Panc1 (cell line): ENCODE measurements around the gene STC2. TPM values are rescaled to one million over a fixed set of nuclear protein-coding genes. Genes with fewer than 3 reads are reported as not detected.

Source experiments
- ATAC-seq: fragments of 200-7000 bp; cut with Tn5 transposase; 2 replicates; pipeline ENCODE4 v1.9.1; 2020; ENCODE audit warnings: mild to moderate bottlenecking, moderate library complexity
- BruUV-seq: library from RNA; stranded (reverse); fragments of 400-500 nt; replicated peaks from 2 replicates; lab custom pipeline; 2021; lab: Mats Ljungman, UMichigan
- CTCF ChIA-PET: fragments of 300-600 bp; sonication (Branson Sonifier 250); formaldehyde crosslinking; loops from one replicate; lab custom pipeline; 2022; ENCODE audit warnings: antibody characterized with exemption; lab: Charles Lee
- POLR2A ChIA-PET: fragments of 300-600 bp; sonication (Branson Sonifier 250); formaldehyde crosslinking; loops from one replicate; lab custom pipeline; 2022; ENCODE audit warnings: antibody characterized with exemption; lab: Charles Lee
- DNase-seq: peaks from one replicate; pipeline ENCODE4 v3.0.0-alpha.2; 2010; ENCODE audit warnings: low read depth, low spot score
- H3K27ac ChIP-seq: 2 replicates; pipeline ENCODE4 v1.5.1; 2011; ENCODE audit warnings: mild to moderate bottlenecking, low read length, inconsistent platforms
- H3K27me3 ChIP-seq: fragments of 200-500 bp; sonication (Bioruptor generic); 2 replicates; pipeline ENCODE4 v1.6.0; 2014; ENCODE audit warnings: low read length, inconsistent platforms; ENCODE audit not compliant: control insufficient read depth, insufficient read depth
- H3K36me3 ChIP-seq: fragments of 200-500 bp; sonication (Bioruptor generic); 2 replicates; pipeline ENCODE4 v1.5.1; 2014; ENCODE audit warnings: inconsistent platforms, mild to moderate bottlenecking, low read length, moderate library complexity; ENCODE audit not compliant: control insufficient read depth, insufficient read depth
- H3K4me1 ChIP-seq: 2 replicates; pipeline ENCODE4 v1.5.1; 2011; ENCODE audit warnings: inconsistent platforms, mild to moderate bottlenecking, low read length, moderate library complexity; ENCODE audit not compliant: control insufficient read depth, insufficient read depth
- H3K4me3 ChIP-seq, 2 experiments: 2 replicates each; pipeline ENCODE4 v1.5.1; 2011 to 2012; ENCODE audit warnings: low read depth in 2 of 2, low read length in 2 of 2, mild to moderate bottlenecking in 2 of 2, inconsistent platforms in 1 of 2, moderate library complexity in 1 of 2
- H3K9me3 ChIP-seq: fragments of 200-500 bp; sonication (Bioruptor generic); 2 replicates; pipeline ENCODE4 v1.5.1; 2014; ENCODE audit warnings: low read depth, mild to moderate bottlenecking, inconsistent platforms, low read length, moderate library complexity; ENCODE audit not compliant: control insufficient read depth, insufficient read depth
- CTCF ChIP-seq: fragments of 450-650 bp; IDR thresholded peaks from 2 replicates; pipeline ENCODE4 v1.5.1; 2017; ENCODE audit warnings: mild to moderate bottlenecking
- POLR2AphosphoS5 ChIP-seq: IDR thresholded peaks from 2 replicates; pipeline ENCODE4 v1.6.1; 2012; ENCODE audit warnings: mild to moderate bottlenecking, low read depth, low read length, moderate library complexity
- REST ChIP-seq, 2 experiments: IDR thresholded peaks; 2 replicates each; pipeline ENCODE4 v1.6.1; 2011 to 2012; ENCODE audit warnings: low read depth in 2 of 2, control low read depth in 1 of 2, low read length in 1 of 2, mild to moderate bottlenecking in 1 of 2, moderate library complexity in 1 of 2; ENCODE audit not compliant: insufficient read depth in 1 of 2
- SIN3A ChIP-seq: IDR thresholded peaks from 2 replicates; pipeline ENCODE4 v1.6.1; 2012; ENCODE audit warnings: low read depth, mild to moderate bottlenecking, low read length, moderate library complexity, borderline replicate concordance; ENCODE audit not compliant: insufficient read depth
- TCF7L2 ChIP-seq: IDR thresholded peaks from 2 replicates; pipeline ENCODE4 v1.6.1; 2011; ENCODE audit warnings: mild to moderate bottlenecking, low read depth, low read length, inconsistent platforms
- in situ Hi-C: cut with HindIII; loops from 2 replicates; pipeline ENCODE4 v1.10.0; 2016; ENCODE audit warnings: low sequenced_read_pairs, low pct_unique_long_range_greater_than_20kb
- intact Hi-C: fragments of 100-400 bp; cut with micrococcal nuclease; formaldehyde crosslinking; loops from one replicate; pipeline ENCODE4 v1.10.0; 2022; ENCODE audit not compliant: unreplicated experiment
- total RNA-seq: library from RNA; stranded (reverse); gene quantifications from one replicate; pipeline ENCODE4 v1.2.1, GENCODE V29; 2021; ENCODE audit not compliant: unreplicated experiment

STC2 gene
- total RNA-seq, 1 experiment from 2014 or later = 32.2 TPM

GRCh38 chr5:173313351-173313801, 14.8 kb downstream of the STC2 start:
- in situ Hi-C loops = no loop called here
- ChIA-PET POLR2A (no interaction called here), CTCF (no interaction called here)
- Histone ChIP-seq H3K4me1 (peaks cover 5% of the 10 kb centered on the region; the same call in 1 of the 2 replicates), H3K27ac (no peak overlapping the region), H3K27me3 (no peaks in the 10 kb centered on the region), H3K4me3 (no peak overlapping the region), H3K36me3 (no peaks in the 10 kb centered on the region), H3K9me3 (no peaks in the 10 kb centered on the region)
- DNase-seq = no peak
- no peak for ATAC-seq
- no peak for TF ChIP-seq POLR2AphosphoS5
- intact Hi-C loops = no loop called here
- BruUV-seq = no TSS peak

- BruUV-seq = no TSS peak
- Histone ChIP-seq H3K36me3 (no peaks in the 10 kb centered on the region), H3K27me3 (no peaks in the 10 kb centered on the region), H3K9me3 (peaks cover 5% of the 10 kb centered on the region; the same call in 1 of the 2 replicates), H3K4me1 (peaks cover 5% of the 10 kb centered on the region; the same call in 1 of the 2 replicates), H3K27ac (no peak overlapping the region), H3K4me3 (no peak overlapping the region)
- TF ChIP-seq CTCF = no peak
- intact Hi-C loops (no loop called here), in situ Hi-C loops (no loop called here)
- CTCF ChIA-PET = no interaction called here
- no peak for DNase-seq
- no peak for ATAC-seq
- POLR2A ChIA-PET = interaction anchor here (0.7 kb wide), 1 partner anchor 19 kb away, joined by 3 read pairs; no protein-coding TSS in a partner anchor
Observed at GRCh38 chr5:173312821-173313220, 15.4 kb downstream of the STC2 start.

GRCh38 chr5:173311818-173312585, 16.2 kb downstream of the STC2 start:
- H3K9me3 ChIP-seq = peaks cover 8% of the 10 kb centered on the region; the same call in 1 of the 2 replicates
- ChIA-PET POLR2A (interaction anchor here (0.7 kb wide), 1 partner anchor 20 kb away, joined by 3 read pairs; no protein-coding TSS in a partner anchor), CTCF (interaction anchor here (1.2 kb wide), 1 partner anchor 18 kb away, joined by 3 read pairs; no protein-coding TSS in a partner anchor)
- no peaks in the 10 kb centered on the region for H3K27me3 ChIP-seq
- intact Hi-C loops (no loop called here), in situ Hi-C loops (no loop called here)
- H3K4me1 ChIP-seq = peaks cover 5% of the 10 kb centered on the region; the same call in 1 of the 2 replicates
- TF ChIP-seq REST (IDR thresholded peaks at IDR 0.05; ENCODE audit: insufficient read depth in 1 of 2, low read depth in 2 of 2, low read length in 1 of 2) = no peak
- no peak for TF ChIP-seq TCF7L2
- TF ChIP-seq POLR2AphosphoS5 = no peak
- no peak for TF ChIP-seq CTCF
- no peak for TF ChIP-seq SIN3A
- no peak overlapping the region for H3K27ac ChIP-seq
- ATAC-seq = no peak
- no peaks in the 10 kb centered on the region for H3K36me3 ChIP-seq
- BruUV-seq = no TSS peak
- DNase-seq = no peak
- H3K4me3 ChIP-seq = no peak overlapping the region
